ENCODE results near the gene KCNMA1.

Gene KCNMA1

GRCh38 chr10:77504196-77504872, 133.3 kb downstream of the KCNMA1 start:
- DNase-seq = no peak

- no peak for DNase-seq
Measured at GRCh38 chr10:77501846-77502261, 135.8 kb downstream of the KCNMA1 start.

- no peak for DNase-seq
Measured at GRCh38 chr10:77501152-77501845, 136.3 kb downstream of the KCNMA1 start.

GRCh38 chr10:77500754-77501151, 136.9 kb downstream of the KCNMA1 start:
- no peak for DNase-seq

- DNase-seq = no peak
Measured at GRCh38 chr10:77498829-77499228, 138.8 kb downstream of the KCNMA1 start.

- no peak for DNase-seq
Measured at GRCh38 chr10:77498210-77498609, 139.4 kb downstream of the KCNMA1 start.

- no peak for DNase-seq
Measured at GRCh38 chr10:77497748-77498147, 139.9 kb downstream of the KCNMA1 start.

GRCh38 chr10:77496941-77497420, 140.6 kb downstream of the KCNMA1 start:
- no peak for DNase-seq

GRCh38 chr10:77494756-77495541, 142.7 kb downstream of the KCNMA1 start:
- DNase-seq = no peak

GRCh38 chr10:77494327-77494726, 143.3 kb downstream of the KCNMA1 start:
- DNase-seq = no peak

- no peak for DNase-seq
Measured at GRCh38 chr10:77493851-77494261, 143.8 kb downstream of the KCNMA1 start.

GRCh38 chr10:77493239-77493806, 144.3 kb downstream of the KCNMA1 start:
- DNase-seq = no peak

GRCh38 chr10:77492368-77492994, 145.1 kb downstream of the KCNMA1 start:
- DNase-seq = no peak

GRCh38 chr10:77490534-77491314, 146.9 kb downstream of the KCNMA1 start:
- no peak for DNase-seq

- DNase-seq = no peak
Measured at GRCh38 chr10:77486517-77486916, 151.1 kb downstream of the KCNMA1 start.

- DNase-seq = no peak
Measured at GRCh38 chr10:77485847-77486246, 151.8 kb downstream of the KCNMA1 start.

GRCh38 chr10:77482072-77482471, 155.5 kb downstream of the KCNMA1 start:
- no peak for DNase-seq

GRCh38 chr10:77479586-77479985, 158.0 kb downstream of the KCNMA1 start:
- no peak for DNase-seq

- DNase-seq = no peak
Measured at GRCh38 chr10:77478962-77479359, 158.6 kb downstream of the KCNMA1 start.

GRCh38 chr10:77478247-77478961, 159.2 kb downstream of the KCNMA1 start:
- DNase-seq = no peak

GRCh38 chr10:77475522-77475921, 162.1 kb downstream of the KCNMA1 start:
- no peak for DNase-seq

Measured in NCI-H2029 treated with DMSO at 0.1 percent for 48 hours (cell line).